ENCODE data around the gene VSX1.
A peak's percentile ranks its signal among the peaks of the same experiment; 100 is the strongest.

VSX1 gene

DNA sequence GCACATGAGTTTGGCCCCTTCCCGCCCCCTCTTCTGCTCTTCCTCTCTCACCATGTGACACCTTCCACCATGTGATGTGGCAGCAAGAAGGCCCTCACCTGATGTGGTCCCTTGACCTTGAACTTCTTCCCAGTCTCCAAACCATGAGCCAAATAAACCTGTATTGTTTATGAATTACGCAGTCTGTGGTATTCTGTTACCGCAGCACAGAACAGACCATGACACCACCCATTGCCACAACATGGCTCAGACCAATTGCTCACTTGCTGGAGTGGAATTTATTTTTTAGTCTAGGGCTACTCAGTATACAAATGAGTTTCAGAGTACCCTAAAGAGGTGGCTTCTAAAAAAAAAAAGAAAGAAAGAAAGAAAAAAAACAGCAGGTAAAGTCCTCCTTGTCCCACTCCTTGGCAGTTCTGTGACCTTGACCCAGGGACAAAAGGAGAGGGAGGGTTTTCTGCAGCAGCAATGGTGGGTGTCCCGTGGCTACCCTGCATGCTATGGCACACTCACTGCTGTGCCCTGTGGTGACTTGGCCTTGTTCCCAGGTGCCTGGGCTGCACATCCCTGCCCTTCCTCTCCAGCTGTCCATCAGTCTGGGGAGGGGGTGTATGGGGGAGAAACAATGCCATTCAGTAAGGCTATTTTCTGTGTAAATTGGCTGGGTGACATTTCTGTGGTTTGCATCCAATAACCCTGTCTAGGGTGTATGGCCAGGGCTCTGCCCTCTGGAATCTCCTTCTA, 5.4 kb upstream of the VSX1 start:
- peak in 1 of 3 experiments; percentile 50 for DNase-seq

DNA sequence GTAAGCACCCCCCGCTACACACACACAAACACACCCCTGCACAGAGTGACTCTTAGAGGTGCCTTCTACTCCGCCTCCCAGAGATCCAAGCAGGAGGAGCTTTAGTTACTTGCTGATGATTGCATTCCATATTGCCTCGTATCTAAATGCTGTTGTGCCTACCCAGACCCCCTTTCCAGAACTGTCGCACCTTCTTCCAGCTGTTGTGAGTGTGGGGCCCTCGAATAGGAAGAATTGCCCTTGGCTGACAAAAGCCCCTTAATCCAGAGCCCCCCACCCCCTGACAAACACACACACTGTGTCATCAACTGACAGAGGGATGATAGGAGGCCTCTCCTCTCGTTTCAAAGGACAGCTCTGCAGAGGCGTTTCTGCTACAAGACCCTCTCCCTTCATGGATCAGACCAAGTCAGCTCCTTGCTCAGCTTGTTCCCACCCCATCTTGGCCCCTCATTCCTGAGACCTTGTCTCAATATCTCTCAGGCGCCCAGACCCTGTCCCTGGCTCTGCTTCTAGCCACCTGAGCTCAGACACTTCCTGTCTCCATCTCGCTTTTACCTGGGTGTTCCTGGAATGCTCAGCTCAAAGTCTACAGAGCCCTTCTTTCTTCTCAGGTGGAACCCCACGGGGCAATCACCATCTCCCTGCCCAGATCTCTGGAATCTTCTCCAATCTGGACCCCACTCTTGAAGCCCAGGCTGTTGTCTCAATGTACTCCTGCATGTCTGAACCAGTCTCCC, 4.0 kb upstream of the VSX1 start:
- no peak for DNase-seq

DNA sequence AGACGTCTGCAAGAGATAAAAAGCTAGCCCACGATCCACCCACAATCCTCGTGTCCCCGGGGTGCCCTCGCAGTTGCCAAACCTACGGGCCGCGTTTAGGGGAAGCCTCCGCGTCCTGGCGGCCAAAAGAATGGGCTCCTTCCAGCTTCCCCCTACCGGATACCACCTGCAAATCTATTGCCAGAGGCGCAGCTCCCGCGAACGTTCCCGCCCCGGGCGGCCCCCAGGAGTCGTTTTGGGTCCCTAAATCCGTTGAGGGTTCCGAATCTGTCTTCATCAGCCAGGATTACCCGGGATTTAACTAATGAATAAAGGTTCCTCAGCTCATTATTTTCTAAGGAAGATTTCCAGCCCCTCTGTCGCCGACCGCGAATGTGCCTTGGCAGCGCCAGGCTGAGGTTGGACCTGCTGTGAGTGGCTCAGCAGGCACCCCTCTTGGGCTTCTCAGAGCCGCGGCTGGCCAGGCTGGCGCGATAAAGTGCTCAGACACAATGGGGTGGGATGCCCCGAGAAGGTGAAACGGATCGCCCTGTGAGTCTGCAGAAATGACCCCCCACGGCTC, 2.8 kb upstream of the VSX1 start:
- peak in 2 of 3 experiments; percentile 37 to 52 for DNase-seq

DNA sequence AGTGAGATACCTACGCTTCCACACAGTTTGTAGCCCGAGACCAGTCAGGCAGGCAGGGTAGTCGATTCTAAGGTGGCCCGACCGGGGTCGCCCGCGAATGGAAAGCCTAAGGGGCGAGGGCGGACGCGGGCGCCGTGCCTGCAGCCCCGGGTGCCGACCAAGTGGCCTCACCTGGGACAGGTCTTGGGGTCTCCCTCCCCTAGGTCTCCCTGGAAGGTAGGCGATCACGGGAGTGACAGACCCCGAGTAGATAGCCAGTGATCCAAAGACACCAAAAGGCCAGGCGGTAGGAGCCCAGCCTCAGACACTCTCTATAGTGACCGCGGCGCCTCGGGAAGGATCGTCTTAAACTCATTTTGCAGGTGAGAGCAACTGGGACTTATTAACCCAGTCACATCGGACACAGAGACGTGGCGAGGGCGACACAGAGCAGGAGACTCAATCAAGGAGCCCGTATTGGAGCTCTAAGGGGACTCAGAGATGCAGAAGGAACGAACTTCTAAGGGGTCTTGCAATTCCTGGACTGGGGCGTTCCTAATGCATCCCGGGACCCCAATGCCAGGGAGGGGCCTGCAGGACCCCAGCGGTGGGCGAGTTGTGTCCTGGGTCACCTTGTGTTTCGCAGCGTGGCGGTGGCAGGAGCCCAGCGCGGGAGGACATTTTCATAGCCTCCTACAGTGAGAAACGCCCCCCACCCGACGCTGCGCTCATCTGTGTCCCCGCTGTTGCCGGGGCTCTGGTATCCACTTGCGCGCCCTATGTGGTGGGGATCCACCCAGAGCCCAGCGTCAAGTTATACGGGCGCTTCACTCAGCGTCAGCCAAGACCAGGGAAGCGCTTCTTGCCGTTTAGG, 2.1 kb upstream of the VSX1 start:
- no peak for DNase-seq

DNA sequence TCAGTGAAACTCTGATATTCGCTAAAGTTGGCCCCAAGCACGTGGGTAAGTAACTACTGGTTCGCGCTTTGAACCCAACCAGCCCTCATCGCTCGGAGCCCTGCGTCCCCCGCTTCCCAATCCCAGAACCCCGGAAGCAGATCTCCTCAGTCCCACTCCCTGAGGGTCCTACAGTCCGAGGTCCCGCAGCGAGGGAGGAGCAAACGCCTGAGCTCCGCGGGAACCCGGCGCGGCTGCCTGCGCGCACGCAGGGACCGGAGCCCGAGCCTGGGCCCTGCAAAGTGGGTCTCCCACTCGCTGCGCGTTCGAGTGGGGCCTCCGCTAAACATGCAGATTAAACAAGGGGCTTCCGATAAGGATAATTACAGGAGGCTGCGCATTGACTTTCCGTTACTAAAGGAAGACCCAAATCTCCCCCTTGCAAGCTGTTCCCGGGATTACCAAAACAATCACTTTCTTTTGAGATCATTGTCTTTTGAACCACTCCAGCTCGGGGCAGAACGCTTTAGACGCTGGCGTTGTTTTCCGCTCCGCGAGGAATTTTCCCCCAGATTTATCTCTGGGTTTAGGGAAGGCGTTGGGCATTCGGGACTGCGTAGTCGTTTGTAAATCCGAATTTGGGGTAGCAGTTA, 1.3 kb upstream of the VSX1 start:
- no peak for DNase-seq

DNA sequence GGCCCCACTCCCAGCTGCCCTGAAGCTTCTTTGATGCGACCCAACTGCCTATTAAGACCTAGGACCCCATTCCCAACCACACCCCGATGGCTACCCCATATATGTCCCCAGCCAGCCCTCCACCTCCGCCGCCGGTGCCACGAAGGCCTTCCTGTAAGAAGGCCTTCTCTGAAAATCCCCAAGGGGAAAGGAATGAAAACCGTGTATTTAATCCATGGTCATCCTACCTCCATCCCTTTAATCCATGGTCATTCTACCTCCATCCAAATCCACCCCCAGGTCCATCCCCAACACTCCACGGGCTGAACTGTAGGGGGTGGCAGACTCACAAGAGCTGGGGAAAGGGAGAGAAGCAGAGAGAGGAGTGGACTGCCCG, 545 bp upstream of the VSX1 start:
- no peak for DNase-seq

DNA sequence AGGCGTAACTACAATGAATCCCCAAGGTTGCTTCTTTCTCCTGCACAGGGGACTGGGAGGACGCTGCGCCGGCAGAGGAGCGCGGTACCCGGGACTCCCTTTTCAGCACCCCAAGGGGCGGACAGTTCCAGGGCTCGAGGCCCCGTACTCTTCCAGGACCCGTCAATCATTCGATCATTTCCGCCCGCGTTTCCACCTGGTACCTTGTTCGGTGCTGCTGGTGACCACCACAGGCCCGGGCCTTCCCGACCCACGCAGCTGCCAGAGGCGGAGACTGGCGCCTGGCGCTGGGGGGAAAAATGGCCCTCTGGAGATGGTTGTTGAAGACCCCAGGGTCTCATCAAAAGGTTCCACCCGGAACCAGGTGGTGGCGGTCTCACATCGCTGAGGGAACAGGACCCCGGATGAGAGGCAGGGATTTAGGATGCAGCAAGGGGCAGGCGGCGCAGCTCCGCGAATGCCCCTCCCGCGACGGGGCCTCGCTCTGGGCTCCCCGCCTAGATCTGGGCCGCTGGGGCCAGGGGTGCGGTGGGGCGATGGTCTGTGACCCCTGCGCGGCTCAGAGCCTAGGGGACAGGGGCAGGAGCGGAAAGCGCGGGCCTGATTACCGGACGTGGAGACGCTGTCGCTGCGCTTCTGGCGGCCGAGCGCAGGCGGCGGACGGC, 744 bp downstream of the VSX1 start:
- DNase-seq = no peak

DNA sequence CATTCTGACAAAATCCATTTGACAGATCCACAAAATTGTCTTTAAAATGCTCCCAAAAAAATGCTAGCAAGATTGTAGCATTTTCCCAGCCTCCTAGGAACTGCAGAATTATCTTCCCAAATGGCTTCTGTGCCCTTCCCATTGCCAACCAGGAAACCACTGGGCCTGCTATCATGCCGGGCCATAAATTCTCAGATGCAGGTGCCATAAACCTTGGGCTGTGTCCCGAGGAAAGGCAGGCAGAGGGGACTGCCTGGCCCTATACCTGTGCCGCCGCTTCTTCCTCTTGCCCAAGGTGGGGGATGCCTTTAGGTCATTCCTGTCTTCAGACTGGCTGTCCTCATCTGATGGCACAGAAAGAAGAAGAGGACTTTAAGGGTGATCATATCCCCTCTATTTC, 2.8 kb downstream of the VSX1 start:
- no peak for DNase-seq

DNA sequence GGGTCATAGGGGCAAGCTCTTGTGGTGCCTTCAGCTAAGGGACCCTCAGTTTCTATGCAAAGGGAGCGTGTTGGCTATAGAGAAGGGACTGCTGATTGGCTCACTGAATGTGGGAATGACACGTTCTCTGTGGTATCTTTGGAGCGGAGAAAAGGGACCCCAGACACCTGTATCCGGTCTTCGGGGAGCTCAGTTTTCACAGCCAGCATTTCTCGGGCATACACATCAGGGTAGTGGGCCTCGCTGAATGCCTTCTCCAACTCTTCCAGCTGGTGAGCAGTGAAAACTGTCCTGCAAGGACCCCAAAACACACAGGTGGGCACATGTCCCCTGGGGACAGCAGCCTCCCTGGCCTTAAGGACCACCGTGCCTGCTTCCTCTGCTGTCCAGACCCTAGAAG, 3.3 kb downstream of the VSX1 start:
- DNase-seq = no peak

DNA sequence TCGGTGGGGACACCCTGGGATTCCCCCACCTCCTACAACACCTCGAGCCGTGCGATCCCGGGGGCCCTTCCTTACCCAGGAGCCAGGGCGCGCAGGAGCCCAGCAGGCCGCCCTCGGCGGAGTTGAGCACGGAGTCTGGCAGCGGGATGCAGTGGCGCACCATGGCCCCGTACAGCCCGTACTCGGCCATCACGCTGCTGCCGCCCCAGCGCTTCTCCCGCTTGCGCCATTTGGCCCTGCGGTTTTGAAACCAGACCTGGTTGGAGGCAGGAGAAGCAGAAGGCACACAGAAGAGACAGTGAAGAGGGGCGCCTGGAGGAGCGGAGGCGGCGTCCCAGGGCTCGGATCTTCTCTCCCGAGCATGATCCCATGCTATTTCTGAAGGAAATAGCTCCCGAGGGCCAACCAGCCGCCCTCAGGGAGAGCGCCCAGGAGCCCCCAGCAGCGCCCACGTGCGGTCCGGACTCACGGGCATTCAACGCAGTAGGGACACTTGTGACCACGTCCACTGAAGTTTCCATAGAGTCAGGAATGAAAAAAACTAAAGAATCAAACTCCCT, 4.3 kb downstream of the VSX1 start:
- DNase-seq = peak in 2 of 3 experiments; percentile 68 to 69

DNA sequence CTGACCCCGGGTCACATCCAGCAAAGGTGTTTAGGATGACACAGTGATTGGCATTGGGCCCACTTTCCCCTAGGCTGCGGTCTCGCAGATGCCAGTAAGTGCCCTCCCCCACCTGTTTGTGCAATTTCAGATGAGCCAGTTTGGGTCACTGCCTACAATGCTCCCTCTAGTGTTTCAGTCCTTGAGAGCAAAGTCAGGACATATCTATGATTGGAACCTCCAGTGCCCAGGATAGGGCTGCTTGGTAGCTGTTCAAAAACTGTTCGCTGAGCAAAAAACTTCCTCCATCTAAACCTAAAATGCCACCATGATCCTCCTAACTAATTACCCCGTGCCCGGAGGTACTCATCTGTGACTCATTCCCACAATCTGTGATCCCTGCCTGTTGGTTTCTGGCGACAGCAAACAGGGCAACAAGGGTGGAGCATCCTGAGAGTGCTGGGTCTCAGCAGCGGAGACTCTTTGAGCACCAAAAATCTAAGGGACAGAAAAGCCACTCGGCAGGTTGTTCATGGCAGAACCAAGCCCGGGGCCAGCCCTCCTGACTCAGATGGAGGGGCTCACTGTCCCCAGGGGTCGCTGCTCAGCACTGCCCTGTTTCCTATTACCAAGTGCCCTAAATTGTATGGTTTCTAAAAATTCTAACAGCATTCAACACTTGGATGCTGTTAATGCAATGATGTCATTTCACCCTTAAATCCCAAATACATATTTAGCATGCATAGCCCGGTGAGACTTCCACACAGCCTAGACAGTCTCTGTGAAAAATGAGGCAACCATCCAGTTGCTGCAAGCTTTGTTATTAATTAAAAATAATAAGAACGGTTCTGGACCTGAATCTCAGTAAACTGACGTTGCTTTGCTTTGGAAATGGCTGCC, 5.0 kb downstream of the VSX1 start:
- peak in 2 of 3 experiments; percentile 40 to 71 for DNase-seq

DNA sequence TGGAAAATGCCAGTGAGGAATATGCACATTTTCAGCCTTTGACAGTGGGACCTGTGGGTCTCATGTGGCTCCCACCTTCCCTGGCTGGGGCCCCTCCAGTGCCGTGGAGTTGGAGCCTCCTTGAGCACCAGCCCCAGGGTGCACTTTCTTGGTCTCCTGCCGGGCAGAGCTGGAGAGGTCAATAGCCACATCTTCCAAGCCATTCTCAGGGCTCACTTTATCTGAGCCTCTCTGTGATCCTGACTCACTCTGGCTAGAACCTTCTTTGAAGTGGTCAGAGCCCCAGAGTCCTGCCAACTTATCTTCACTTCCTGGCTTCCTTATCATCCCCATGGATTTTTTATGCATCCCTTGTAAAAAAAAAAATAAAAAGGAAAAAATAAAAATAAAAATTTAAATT, 5.7 kb downstream of the VSX1 start:
- DNase-seq = no peak

DNA sequence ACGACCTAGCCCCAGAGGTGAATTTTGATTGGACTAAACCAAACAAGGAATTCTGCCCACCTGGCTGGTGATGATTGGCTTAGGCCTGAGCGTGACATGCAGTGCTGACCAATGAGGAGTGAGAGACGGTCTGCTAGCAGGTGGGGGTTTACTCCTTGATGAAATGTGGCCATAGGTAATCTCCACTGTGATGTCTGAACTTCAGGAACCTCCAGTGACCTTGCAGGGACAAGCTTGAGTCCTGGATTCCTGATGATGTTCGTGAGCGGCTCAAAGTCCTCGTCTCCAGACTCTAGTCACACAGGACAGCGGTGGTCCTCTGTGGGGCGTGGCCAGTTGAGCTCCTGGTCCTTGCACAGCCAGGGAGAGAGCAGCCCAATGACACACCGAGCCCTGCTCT, 8.4 kb downstream of the VSX1 start:
- DNase-seq = no peak

DNA sequence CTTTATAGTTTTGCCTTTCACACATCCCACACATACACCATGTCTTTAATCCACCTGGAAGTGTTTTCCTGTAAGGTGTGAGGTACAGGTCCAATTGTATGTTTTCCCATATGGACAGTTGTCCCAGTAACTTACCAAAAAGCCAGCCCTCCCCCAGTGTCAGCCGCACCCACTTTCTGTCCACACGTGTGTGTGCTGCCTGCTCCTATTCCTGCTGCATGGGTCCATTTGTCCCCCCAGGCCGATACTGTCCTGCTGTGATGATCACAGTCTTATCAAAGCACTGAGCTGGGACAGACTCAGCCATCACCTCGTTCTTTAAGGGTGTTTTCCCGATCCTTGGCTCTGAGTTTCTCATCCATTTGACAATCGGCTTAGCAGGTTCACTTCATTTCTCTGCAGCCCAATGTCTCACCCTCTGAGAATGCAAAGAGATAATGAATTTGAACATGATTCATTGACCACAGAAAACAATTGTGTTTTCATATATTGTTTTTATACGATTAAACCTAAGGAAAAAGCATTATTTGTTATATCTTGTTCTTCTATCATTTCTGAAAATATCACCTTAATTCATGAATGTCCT, 9.6 kb downstream of the VSX1 start:
- peak in 1 of 3 experiments; percentile 8 for DNase-seq

DNA sequence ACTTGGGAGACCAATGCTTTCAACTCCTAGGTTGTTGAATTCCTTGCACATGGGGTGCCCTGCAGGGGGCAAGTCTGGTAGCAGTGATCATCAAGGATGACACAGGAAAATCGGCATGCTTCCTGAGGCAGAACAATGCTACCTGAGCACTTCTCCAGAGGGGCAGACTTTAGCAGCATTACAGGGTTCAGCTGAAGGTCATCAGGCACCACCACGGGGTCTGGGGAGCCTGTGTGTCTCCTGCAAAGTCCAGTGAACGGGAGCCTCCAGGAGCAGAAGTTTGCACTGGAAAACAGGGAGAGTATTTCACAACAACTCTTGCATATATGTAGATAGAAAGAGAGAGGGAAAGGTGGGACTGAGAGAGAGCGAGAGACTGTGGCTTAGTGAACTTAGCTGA, 10.2 kb downstream of the VSX1 start:
- no peak for DNase-seq

DNA sequence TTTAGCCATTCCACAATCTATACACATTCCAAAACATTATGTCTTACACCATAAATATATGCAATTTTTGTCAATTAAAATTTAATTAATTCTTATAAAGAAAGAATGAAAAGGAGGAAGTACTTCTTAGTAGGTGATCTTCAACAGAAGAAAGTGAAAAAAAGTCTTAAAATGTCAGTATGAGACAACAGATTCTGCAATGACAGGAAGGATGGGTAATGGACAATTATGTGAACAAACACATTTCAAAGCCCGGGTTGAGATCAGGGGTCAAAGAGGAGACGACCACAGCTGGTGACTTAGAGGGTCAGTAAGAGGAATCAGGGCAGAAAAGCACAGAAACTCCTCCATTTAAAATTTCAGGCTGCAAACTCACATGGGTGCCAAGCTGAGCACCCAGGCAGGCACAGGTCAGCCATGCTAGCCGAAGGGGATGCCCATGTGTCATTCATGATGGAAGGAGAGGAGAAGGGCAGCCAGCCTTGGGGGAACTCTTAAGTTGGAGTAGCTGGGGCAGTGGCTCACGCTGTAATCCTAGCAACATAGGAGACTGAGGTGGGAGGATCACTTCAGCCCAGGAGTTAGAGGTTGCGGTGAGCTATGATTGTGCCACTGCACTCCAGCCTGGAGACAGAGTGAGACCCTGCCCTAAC, 11.0 kb downstream of the VSX1 start:
- no peak for DNase-seq

DNA sequence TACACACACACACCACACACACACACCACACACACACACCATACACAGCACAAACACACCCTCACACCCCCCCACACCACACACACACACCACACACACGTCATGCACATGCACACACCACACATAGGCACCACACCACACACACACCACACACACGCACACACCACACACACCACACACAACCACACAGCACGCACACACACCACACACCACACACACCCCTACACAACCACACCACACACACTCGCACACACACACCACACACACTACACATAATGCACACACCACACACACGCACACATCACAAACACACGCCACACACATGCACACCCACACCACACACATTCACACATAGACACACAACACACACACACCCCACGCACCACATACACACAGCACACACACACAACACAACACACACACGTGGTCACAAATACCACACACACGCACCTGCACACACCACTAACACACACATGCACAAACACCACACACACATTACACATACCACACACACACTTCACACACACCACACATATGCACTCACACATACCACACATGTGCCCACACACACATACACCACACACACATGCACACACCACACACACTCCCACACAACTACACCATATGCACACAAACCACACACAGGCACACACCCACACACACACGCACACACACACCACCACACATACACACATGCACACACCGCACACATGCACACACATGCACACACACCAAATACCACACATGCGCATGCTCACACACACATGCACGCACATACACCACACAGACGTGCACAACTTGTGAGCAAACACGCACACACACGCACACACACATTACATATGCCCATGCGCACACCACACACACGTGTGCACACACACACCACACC, 14.6 kb downstream of the VSX1 start:
- no peak for DNase-seq

DNA sequence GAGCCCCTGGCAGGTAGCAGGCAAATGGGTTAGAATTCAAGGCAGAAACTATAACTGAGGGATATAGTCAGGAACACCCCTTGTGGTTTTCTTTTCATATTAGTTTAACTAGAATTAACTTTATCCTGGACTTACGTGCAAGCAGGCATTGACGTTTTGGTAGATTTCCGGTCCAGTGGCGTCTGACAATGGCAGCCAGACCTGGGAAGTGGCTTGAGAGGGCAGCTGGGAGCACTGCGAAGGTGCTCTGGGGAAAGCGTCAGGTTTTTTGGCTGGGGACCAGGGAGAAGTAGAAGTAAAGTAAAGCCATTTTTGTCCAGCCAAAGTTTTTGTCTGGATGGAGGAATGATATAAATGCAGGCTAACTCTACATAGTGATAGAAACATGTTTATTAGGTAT, 15.6 kb downstream of the VSX1 start:
- peak; percentile 10 to 49 (median 20) for DNase-seq
